Measurements from ENCODE around the gene CLMN.

DNA sequence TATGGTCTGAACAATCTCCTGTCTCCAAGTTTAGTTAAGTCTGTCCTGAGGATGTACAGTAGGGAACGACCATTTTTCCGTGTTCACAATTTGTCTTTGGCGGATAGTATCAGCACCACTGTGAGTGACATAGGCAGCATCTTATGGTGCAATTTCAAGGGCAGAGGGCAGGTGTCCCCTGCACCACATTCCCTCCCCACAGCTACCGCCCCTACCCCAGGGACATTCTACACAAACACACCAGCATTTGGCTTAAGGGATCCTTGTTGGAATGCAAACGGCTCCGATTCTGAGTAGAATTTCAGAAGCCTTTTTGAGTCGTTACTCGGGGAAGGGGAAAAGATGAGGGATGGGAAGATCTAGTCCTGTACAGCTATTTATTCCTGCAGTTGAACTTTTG, 137.3 kb downstream of the CLMN start:
- TF ChIP-seq, protein P1, sequence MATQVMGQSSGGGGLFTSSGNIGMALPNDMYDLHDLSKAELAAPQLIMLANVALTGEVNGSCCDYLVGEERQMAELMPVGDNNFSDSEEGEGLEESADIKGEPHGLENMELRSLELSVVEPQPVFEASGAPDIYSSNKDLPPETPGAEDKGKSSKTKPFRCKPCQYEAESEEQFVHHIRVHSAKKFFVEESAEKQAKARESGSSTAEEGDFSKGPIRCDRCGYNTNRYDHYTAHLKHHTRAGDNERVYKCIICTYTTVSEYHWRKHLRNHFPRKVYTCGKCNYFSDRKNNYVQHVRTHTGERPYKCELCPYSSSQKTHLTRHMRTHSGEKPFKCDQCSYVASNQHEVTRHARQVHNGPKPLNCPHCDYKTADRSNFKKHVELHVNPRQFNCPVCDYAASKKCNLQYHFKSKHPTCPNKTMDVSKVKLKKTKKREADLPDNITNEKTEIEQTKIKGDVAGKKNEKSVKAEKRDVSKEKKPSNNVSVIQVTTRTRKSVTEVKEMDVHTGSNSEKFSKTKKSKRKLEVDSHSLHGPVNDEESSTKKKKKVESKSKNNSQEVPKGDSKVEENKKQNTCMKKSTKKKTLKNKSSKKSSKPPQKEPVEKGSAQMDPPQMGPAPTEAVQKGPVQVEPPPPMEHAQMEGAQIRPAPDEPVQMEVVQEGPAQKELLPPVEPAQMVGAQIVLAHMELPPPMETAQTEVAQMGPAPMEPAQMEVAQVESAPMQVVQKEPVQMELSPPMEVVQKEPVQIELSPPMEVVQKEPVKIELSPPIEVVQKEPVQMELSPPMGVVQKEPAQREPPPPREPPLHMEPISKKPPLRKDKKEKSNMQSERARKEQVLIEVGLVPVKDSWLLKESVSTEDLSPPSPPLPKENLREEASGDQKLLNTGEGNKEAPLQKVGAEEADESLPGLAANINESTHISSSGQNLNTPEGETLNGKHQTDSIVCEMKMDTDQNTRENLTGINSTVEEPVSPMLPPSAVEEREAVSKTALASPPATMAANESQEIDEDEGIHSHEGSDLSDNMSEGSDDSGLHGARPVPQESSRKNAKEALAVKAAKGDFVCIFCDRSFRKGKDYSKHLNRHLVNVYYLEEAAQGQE (IDR thresholded peaks at IDR 0.05; ENCODE audit: borderline replicate concordance) = no peak
- TF ChIP-seq, protein P1 (CRISPR knock-in tag; IDR thresholded peaks at IDR 0.05; ENCODE audit: low read depth) = no peak
- TF ChIP-seq PCBP2 (IDR thresholded peaks at IDR 0.05; ENCODE audit: low read depth, low read length, poor library complexity, severe bottlenecking) (no peak), MYC (IDR thresholded peaks at IDR 0.05; ENCODE audit: low read depth, low read length) (no peak), MYC (CRISPR knock-in tag; IDR thresholded peaks at IDR 0.05; ENCODE audit: borderline replicate concordance, low read depth) (no peak), ZFX (CRISPR knock-in tag; IDR thresholded peaks at IDR 0.05) (no peak), PRPF4 (IDR thresholded peaks at IDR 0.05; ENCODE audit: insufficient read depth, low read depth, low read length, poor library complexity, severe bottlenecking) (no peak)
- TF ChIP-seq, protein P2, sequence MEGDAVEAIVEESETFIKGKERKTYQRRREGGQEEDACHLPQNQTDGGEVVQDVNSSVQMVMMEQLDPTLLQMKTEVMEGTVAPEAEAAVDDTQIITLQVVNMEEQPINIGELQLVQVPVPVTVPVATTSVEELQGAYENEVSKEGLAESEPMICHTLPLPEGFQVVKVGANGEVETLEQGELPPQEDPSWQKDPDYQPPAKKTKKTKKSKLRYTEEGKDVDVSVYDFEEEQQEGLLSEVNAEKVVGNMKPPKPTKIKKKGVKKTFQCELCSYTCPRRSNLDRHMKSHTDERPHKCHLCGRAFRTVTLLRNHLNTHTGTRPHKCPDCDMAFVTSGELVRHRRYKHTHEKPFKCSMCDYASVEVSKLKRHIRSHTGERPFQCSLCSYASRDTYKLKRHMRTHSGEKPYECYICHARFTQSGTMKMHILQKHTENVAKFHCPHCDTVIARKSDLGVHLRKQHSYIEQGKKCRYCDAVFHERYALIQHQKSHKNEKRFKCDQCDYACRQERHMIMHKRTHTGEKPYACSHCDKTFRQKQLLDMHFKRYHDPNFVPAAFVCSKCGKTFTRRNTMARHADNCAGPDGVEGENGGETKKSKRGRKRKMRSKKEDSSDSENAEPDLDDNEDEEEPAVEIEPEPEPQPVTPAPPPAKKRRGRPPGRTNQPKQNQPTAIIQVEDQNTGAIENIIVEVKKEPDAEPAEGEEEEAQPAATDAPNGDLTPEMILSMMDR (IDR thresholded peaks at IDR 0.05 in 2 of 3, conservative IDR thresholded peaks at IDR 0.05 in 1 of 3; ENCODE audit: insufficient read depth in 2 of 3, low read depth in 1 of 3, low read length in 3 of 3) = no peak

Measured in K562 (cell line).